Uterus (tissue), 2 donors: ENCODE data around the gene SCN3B.

Source experiments
- POLR2A ChIP-seq, 2 donors: fragments of 450-650 bp; IDR thresholded peaks; one replicate each; pipeline ENCODE4 v1.6.1; 2016; ENCODE audit warnings: antibody characterized with exemption in 2 of 2, mild to moderate bottlenecking in 1 of 2, moderate library complexity in 1 of 2
- TF ChIP-seq, protein P1 (sequence below), 4 experiments: fragments of 200-600 bp in 2 of 4; fragments of 450-650 bp in 2 of 4; sonication (generic) in 2 of 4; IDR thresholded peaks; one replicate each; pipeline ENCODE4 v1.5.1; 2016 to 2019; ENCODE audit warnings: antibody characterized with exemption in 4 of 4, mild to moderate bottlenecking in 2 of 4, moderate library complexity in 1 of 4

DNA sequence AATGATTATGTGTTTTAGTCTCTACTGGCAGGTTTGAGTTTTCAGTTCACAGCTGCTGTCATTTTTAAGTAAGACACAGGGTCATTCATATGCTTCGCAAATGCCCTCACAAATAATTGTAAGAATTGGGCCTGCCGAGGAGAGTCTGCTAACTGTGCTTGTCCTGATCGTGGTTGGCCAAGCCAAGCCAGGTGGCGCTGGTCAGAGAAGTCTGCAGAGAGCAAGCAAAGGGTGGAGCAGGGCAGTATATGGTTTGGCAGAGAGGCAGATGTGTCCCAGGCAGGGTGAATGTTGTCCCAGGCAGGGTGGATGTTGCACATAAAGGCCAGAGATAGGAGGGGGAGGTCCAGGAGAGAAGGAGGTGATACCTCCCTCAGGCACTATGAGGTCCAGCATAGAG, 52.7 kb downstream of the SCN3B start:
- TF ChIP-seq, protein P1, sequence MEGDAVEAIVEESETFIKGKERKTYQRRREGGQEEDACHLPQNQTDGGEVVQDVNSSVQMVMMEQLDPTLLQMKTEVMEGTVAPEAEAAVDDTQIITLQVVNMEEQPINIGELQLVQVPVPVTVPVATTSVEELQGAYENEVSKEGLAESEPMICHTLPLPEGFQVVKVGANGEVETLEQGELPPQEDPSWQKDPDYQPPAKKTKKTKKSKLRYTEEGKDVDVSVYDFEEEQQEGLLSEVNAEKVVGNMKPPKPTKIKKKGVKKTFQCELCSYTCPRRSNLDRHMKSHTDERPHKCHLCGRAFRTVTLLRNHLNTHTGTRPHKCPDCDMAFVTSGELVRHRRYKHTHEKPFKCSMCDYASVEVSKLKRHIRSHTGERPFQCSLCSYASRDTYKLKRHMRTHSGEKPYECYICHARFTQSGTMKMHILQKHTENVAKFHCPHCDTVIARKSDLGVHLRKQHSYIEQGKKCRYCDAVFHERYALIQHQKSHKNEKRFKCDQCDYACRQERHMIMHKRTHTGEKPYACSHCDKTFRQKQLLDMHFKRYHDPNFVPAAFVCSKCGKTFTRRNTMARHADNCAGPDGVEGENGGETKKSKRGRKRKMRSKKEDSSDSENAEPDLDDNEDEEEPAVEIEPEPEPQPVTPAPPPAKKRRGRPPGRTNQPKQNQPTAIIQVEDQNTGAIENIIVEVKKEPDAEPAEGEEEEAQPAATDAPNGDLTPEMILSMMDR (IDR thresholded peaks at IDR 0.05): no peak
- TF ChIP-seq POLR2A (IDR thresholded peaks at IDR 0.05): no peak
